ENCODE data around the gene PIF1.

DNA sequence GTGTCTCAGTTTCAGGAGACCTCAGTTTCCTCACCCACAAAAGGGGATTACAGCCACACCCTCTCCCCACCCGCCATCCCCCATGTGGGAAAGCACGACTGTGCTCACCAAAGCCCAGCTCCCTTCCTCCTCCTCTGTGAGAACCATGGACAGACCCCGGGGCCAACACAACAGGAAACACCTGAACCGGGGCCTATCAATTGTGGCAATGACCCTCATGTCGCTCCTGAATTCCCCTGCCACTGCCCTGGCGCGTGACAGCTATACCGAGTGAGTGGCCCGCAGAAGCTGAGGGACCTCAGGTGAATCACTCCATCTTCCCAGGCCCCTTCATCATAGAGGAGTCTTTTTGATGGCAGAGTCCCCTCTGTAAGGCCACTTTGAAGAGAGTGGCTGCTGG, 44.9 kb upstream of the PIF1 start:
- TF ChIP-seq SUZ12 (IDR thresholded peaks at IDR 0.05; ENCODE audit: extremely low read depth, insufficient read depth, insufficient read length) (no peak), YY1 (IDR thresholded peaks at IDR 0.05; ENCODE audit: insufficient read depth, insufficient read length) (no peak), ZNF274 (IDR thresholded peaks at IDR 0.05; ENCODE audit: low read depth, low read length) (no peak)

All from NT2/D1 (cell line).